Measurements from ENCODE around the gene ATG4D.

DNA sequence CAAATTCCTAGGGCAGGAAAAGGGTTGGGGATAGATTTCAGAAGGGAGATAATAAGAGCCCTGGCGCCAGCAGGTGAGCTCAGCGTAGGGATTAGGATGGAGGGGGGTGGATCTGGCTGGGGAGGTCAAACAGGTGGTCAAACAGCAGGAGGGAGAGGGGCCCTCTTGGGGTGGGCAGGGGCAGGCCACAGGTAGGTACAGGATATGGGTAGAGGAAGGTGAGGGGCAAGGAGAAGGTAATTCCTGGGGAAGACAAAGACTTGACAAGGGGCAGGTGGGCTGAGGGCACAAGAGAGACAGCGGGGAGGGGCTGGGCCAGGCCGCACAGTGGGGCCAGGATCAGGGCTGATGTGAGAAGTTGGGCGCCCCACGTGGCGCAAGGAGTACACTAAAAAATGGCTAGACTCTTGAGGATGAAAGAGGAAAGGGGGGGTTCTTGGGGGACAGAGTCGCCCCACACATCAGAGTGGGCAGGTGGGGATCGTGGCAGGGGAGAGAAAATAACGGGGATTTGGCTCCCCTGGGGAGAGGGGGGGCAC, 21.4 kb downstream of the ATG4D start:
- TF ChIP-seq CTCF (IDR thresholded peaks at IDR 0.05) (no peak), POLR2A (IDR thresholded peaks at IDR 0.05) (no peak)
